NB4 (cell line): ENCODE results near the gene SDHB.

ENCODE experiments used
- MYC ChIP-seq: IDR thresholded peaks from 2 replicates; pipeline ENCODE4 v1.6.1; 2011; ENCODE audit warnings: low read depth, low read length
- POLR2A ChIP-seq: IDR thresholded peaks from 2 replicates; pipeline ENCODE4 v1.6.1; 2011; ENCODE audit warnings: mild to moderate bottlenecking; ENCODE audit not compliant: insufficient read length; ENCODE audit errors: extremely low read depth
- TF ChIP-seq, protein P1 (sequence below): IDR thresholded peaks from one replicate; pipeline ENCODE4 v1.5.1; 2012; ENCODE audit warnings: low read depth, low read length
- TF ChIP-seq, protein P2 (sequence below): IDR thresholded peaks from 2 replicates; pipeline ENCODE4 v1.6.1; 2011; ENCODE audit warnings: low read depth, low read length

DNA sequence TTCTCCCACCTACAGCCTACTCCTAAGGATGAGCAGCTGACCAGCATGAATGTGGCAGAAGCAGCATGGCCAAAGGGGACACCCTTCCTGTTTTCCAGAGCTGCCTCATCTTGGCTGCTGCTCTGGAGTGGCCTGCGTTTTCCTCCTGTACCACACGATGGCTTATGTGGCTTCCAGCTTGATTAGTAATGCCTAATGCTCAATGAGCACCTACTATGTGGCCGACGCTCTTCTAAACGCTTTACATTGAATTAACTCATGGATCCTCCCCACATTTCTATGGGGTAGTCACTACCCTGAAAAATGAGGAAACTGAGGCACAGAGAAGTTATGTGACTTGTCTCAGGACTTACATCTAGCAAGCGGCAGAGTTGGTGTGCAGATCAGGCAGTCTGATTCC is 18.0 kb upstream of the SDHB start:
- TF ChIP-seq, protein P1, sequence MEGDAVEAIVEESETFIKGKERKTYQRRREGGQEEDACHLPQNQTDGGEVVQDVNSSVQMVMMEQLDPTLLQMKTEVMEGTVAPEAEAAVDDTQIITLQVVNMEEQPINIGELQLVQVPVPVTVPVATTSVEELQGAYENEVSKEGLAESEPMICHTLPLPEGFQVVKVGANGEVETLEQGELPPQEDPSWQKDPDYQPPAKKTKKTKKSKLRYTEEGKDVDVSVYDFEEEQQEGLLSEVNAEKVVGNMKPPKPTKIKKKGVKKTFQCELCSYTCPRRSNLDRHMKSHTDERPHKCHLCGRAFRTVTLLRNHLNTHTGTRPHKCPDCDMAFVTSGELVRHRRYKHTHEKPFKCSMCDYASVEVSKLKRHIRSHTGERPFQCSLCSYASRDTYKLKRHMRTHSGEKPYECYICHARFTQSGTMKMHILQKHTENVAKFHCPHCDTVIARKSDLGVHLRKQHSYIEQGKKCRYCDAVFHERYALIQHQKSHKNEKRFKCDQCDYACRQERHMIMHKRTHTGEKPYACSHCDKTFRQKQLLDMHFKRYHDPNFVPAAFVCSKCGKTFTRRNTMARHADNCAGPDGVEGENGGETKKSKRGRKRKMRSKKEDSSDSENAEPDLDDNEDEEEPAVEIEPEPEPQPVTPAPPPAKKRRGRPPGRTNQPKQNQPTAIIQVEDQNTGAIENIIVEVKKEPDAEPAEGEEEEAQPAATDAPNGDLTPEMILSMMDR, result no peak
- TF ChIP-seq POLR2A (no peak), MYC (no peak)
- TF ChIP-seq, protein P2, sequence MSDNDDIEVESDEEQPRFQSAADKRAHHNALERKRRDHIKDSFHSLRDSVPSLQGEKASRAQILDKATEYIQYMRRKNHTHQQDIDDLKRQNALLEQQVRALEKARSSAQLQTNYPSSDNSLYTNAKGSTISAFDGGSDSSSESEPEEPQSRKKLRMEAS, result no peak
